Lower lobe of right lung (tissue), 2 donors: Measurements from ENCODE around the gene CLSTN2. TPM values are rescaled to one million over a fixed set of nuclear protein-coding genes. Genes with fewer than 3 reads are reported as not detected.

Experiments used
- ATAC-seq, 2 donors: fragments of 200-7000 bp; cut with Tn5 transposase; one replicate each; pipeline ENCODE4 v1.9.1; 2020 to 2022; ENCODE audit warnings: mild to moderate bottlenecking in 2 of 2, moderate library complexity in 2 of 2
- DNase-seq: peaks from one replicate; pipeline ENCODE4 v3.0.0-alpha.2; 2020
- H3K27ac ChIP-seq: fragments of 200-600 bp; one replicate; pipeline ENCODE4 v1.8.0; 2022
- H3K27me3 ChIP-seq: fragments of 200-600 bp; one replicate; pipeline ENCODE4 v1.8.0; 2022; ENCODE audit warnings: low read depth
- H3K36me3 ChIP-seq: fragments of 200-600 bp; one replicate; pipeline ENCODE4 v1.8.0; 2022; ENCODE audit warnings: mild to moderate bottlenecking
- H3K4me1 ChIP-seq: fragments of 200-600 bp; one replicate; pipeline ENCODE4 v1.8.0; 2022
- H3K4me3 ChIP-seq: fragments of 200-600 bp; one replicate; pipeline ENCODE4 v1.8.0; 2022; ENCODE audit warnings: mild to moderate bottlenecking
- H3K9me3 ChIP-seq: fragments of 200-600 bp; one replicate; pipeline ENCODE4 v1.8.0; 2022
- CTCF ChIP-seq: fragments of 200-600 bp; IDR thresholded peaks from one replicate; pipeline ENCODE4 v1.8.0; 2022; ENCODE audit warnings: antibody characterized with exemption, mild to moderate bottlenecking
- intact Hi-C: fragments of 100-400 bp; cut with DNase I; formaldehyde crosslinking; loops from one replicate; pipeline ENCODE4 v1.11.0; 2022
- total RNA-seq: library from RNA; stranded (reverse); fragmentation: NEBNext Ultra II Directional; extraction: Animal tissue kit (Norgen Biotek cat#: 25700); gene quantifications from one replicate; pipeline ENCODE4 v1.2.1, GENCODE V29; 2021
- donor health status: DM: no; HTN: yes; CAD: no; lungs with severe emphysema.

CLSTN2 gene
- total RNA-seq, 1 donor from 2014 or later: 4.5 TPM

DNA sequence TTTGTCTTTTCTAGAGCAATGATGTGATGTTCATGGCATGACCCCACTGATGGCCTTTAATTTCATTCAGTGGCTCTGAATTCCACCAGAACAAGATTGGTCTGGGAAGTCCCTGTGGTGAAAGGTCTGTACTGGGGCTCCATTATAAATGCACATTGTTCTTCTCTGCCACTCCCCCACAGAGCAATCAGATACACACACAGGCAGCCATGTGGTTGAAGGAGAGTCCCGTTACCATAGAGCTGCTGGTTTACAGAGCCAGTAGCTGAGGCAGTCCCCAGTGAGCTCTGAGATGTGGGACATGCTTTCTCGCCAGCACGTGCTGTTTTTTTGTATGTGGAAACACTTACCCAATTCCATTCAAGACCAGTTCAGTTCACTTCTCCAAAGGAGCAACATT is 570.2 kb downstream of the CLSTN2 start:
- Histone ChIP-seq H3K4me3 (no peak overlapping the region), H3K36me3 (no peaks in the 10 kb centered on the region), H3K27me3 (no peaks in the 10 kb centered on the region), H3K9me3 (no peaks in the 10 kb centered on the region), H3K4me1 (no peaks in the 10 kb centered on the region), H3K27ac (no peak overlapping the region)
- intact Hi-C loops: no loop called here
- ATAC-seq (no peak), DNase-seq (no peak)
- no peak for TF ChIP-seq CTCF

GRCh38 chr3:140505876-140506275 is 570.9 kb downstream of the CLSTN2 start:
- Histone ChIP-seq H3K36me3 (no peaks in the 10 kb centered on the region), H3K27ac (no peak overlapping the region), H3K4me3 (no peak overlapping the region), H3K4me1 (no peaks in the 10 kb centered on the region), H3K9me3 (no peaks in the 10 kb centered on the region), H3K27me3 (no peaks in the 10 kb centered on the region)
- intact Hi-C loops: no loop called here
- TF ChIP-seq CTCF: no peak
- DNase-seq (no peak), ATAC-seq (no peak)

DNA sequence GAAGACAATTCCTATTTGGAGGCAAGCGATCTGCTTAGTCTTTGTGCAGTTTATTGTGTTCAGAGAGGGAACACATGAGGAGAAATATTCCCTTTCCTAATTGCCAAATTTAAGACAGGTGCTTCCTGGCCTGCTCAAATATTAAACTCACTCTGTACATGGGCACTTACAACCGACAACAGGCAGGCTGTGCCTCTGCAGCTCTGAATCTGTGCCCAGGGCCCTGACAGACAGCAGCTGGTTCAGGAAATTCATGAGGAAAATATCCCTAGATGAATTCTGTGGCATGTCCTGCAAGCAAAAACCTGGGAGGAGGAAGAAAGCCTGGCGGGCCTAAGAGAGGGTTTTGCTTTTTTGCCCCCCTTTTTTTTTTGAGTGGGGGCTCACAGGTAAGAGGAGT is 573.6 kb downstream of the CLSTN2 start:
- Histone ChIP-seq H3K9me3 (no peaks in the 10 kb centered on the region), H3K27me3 (no peaks in the 10 kb centered on the region)
- intact Hi-C loops: no loop called here

GRCh38 chr3:140509534-140509933 is 574.5 kb downstream of the CLSTN2 start:
- Histone ChIP-seq H3K9me3 (no peaks in the 10 kb centered on the region), H3K4me3 (no peak overlapping the region), H3K27me3 (no peaks in the 10 kb centered on the region), H3K27ac (no peak overlapping the region), H3K4me1 (no peaks in the 10 kb centered on the region), H3K36me3 (no peaks in the 10 kb centered on the region)
- intact Hi-C loops: no loop called here
- ATAC-seq: no peak
- no peak for DNase-seq
- TF ChIP-seq CTCF: no peak

More for the DNA sequence above, 573.6 kb downstream of the CLSTN2 start:
- H3K4me3 ChIP-seq: no peak overlapping the region
- no peaks in the 10 kb centered on the region for H3K4me1 ChIP-seq
- H3K36me3 ChIP-seq: no peaks in the 10 kb centered on the region
- TF ChIP-seq CTCF: no peak
- H3K27ac ChIP-seq: no peak overlapping the region
- no peak for DNase-seq
- ATAC-seq: no peak

GRCh38 chr3:140510303-140510861 is 575.4 kb downstream of the CLSTN2 start:
- TF ChIP-seq CTCF: no peak
- H3K27ac ChIP-seq: no peak overlapping the region
- no peak overlapping the region for H3K4me3 ChIP-seq
- ATAC-seq (no peak), DNase-seq (no peak)
- H3K27me3 ChIP-seq: no peaks in the 10 kb centered on the region
- no peaks in the 10 kb centered on the region for H3K4me1 ChIP-seq
- H3K36me3 ChIP-seq: no peaks in the 10 kb centered on the region
- intact Hi-C loops: no loop called here
- H3K9me3 ChIP-seq: no peaks in the 10 kb centered on the region
